GM19193 (cell line): ENCODE data around the gene NOLC1.

Source experiments
- POLR2A ChIP-seq: IDR thresholded peaks from 4 replicates; pipeline ENCODE4 v1.6.1; 2011; ENCODE audit not compliant: insufficient read depth, insufficient read length; ENCODE audit errors: extremely low read depth

NOLC1 gene

GRCh38 chr10:102118867-102119266 lies 33.3 kb upstream of the NOLC1 start:
- no peak for TF ChIP-seq POLR2A

- no peak for TF ChIP-seq POLR2A
Observed at GRCh38 chr10:102119417-102120141, 32.6 kb upstream of the NOLC1 start.

DNA sequence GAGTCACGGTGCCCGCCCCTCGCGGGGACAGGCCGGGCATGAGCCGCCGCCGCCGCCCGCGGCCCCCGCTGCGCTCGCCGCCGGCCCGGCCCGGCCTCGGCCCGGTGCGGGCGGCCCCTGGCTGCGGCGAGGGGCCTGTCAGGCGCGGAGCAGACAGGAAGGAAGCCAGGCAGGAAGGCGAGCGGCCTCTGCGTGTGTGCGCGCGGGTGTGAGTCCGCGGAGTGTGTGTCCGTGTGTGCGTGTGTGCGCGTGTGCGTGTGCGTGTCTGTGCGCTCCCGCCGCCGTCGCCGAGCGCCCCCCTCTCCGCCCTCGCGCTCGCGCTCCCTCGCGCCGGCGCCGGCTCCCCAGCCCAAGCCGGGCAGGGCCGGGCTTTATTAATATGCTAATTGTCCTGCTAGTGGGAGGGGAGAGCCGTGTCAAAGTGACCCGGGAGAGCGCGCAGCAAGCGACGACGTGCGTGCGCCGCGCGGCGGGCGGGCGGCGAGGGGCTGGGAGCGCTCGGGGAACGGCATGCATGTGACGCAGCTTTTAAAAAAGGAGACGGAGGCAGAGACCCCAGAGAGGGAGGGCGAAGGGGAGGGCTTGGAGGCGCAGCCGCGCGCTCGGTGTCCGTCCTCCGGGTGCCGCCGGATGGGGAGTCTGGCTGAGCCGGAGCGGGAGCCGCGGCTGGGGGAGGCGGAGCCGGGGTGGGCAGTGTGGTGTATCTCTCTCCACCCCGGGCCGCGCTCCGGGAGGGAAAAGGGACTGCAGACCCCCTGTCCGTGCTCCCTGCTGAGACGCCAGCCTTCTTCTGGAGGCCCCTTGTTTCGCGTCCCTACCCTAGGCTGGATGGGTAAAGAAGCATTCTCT lies 31.8 kb upstream of the NOLC1 start, which contains the start of gene LDB1:
TSS of gene LDB1 (minus strand) at position 227 of the 849 bp plus-strand sequence. CDS start 258 bp downstream, outside the sequence.
- peak; percentile 63 for TF ChIP-seq POLR2A

DNA sequence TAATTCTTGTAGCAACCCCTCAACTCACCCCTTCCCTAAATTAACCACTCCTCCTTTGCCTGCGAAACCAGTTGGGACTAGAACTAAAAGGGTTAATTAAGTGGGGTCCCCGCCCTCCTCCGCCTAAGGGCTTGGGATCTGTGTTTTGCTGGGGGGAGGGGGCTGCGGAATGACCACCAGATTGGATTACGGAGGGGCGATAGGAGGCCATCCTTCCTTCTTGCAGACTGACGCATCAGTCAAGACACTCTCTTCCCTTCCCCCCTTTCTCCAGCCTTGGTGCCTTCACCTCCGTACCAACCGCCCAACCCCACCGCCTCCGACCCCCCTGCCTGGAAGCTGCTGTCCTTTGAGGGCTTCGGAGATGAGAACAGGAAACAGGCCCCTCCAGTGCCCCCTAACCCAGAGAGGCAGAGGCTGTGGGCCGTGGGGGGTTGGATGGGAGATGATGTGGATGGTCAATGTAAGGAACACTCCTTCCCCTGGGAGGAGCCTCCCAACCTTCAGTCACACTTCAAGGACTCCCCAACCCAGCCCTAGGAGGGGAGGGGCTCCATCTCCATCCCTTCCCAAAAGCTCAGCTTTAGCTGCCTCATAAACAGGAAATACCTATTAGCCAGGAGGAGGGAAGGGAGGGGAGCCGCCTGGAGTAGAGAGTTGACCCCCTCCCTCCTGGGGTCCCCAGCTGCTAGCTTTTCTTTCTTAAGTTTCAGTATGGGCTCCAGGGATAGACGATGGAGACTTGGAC lies 31.0 kb upstream of the NOLC1 start:
- no peak for TF ChIP-seq POLR2A

- no peak for TF ChIP-seq POLR2A
Observed at GRCh38 chr10:102121739-102122372, 30.3 kb upstream of the NOLC1 start.

- no peak for TF ChIP-seq POLR2A
Observed at GRCh38 chr10:102122450-102122849, 29.7 kb upstream of the NOLC1 start.

DNA sequence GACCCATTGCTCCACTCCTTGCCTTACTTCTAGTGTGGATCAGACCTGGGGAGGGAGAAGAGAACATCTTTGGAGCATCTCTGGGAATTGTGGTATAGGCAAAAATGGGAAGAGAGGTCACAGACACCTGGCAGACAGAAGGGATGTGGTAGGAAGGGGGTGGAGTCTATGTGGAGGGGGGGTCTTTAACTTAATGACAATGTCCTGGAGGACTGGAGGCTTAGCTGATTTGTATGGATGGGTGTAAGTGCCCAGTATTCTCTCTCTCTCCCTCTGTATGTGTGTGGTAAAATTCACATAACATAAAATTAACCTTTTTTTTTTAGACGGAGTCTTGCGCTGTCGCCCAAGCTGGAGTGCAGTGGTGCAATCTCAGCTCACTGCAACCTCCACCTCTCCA lies 29.0 kb upstream of the NOLC1 start:
- no peak for TF ChIP-seq POLR2A

DNA sequence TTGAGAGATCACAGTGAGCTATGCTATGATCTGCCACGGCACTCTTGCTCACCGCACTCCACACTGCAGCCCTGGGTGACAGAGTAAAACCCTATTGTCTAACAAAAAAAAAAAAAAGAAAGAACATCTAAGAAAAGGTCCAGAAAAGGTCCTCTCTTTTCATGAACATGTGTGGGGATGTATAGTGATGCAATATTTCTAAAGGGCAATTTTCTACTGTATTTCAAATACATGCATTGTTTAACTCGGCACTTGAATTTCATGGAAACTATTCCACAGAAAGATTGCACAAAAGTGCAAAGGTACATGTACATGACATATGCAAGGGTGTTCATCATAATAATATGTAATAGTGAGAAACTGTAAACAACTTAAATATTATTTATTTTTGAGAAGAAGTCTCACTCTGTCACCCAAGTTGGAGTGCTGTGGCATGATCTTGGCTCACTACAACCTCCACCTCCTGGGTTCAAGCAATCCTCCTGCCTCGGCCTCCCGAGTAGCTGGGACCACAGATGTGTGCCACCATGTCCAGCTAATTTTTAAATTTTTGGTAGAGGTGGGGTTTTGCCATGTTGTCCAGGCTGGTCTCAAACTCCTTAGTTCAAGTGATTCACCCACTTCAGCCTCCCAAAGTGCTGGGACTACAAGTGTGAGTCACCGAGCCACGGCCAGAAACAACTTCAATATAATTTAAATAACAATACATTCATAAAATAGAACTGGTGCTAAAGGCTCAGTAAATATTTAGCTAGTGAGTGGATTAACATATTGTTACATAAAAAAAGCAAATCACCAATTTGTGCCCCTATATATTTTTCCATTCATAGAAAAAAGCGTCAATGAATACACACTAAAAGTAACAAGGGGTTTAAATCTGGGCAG lies 20.7 kb upstream of the NOLC1 start:
- no peak for TF ChIP-seq POLR2A

DNA sequence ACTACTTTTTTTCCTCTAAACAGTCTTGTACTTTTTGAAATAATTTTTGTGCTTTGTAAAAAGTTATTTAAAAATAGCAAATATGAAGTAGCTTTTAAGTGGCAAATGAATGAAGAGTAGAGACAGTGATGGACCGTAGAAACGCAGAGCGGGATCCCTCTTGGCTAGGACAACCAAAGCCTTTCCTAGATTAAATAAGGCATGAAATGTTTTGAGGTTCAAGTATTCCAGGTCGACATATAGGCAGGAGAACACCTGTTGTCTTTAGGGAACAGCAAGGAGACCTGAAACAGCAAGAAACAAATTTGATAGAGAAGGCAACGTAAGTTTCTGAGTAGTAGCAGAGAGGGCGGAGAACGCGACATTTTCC lies 20.0 kb upstream of the NOLC1 start:
- no peak for TF ChIP-seq POLR2A

GRCh38 chr10:102132563-102133372 lies 19.4 kb upstream of the NOLC1 start, which contains the start of gene PPRC1:
Gene PPRC1 (plus strand): TSS chr10:102133040. CDS start chr10:102133069, 29 bp downstream.
- TF ChIP-seq POLR2A, result peak; percentile 86

- no peak for TF ChIP-seq POLR2A
Observed at GRCh38 chr10:102133373-102134195, 18.6 kb upstream of the NOLC1 start.

- TF ChIP-seq POLR2A, result no peak
Observed at GRCh38 chr10:102134416-102134815, 17.8 kb upstream of the NOLC1 start.
